IPS DF 6.9 (cell line): Measurements from ENCODE around the gene IGFN1.
A peak's percentile ranks its signal among the peaks of the same experiment; 100 is the strongest.
"Not testable (repeated sequence)": the region's sequence is repeated elsewhere in the genome, so short reads cannot be mapped to it uniquely, and the experiment has no call there.

Source experiments
- DNase-seq: peaks from one replicate; pipeline ENCODE4 v3.0.0-alpha.2; 2013; ENCODE audit warnings: low read depth, low spot score
- H3K27ac ChIP-seq: one replicate; pipeline ENCODE4 v1.5.1; 2013; ENCODE audit warnings: low read length, control low read depth
- H3K27me3 ChIP-seq: 2 replicates; pipeline ENCODE4 v1.6.1; 2013; ENCODE audit warnings: mild to moderate bottlenecking, low read length; ENCODE audit not compliant: control insufficient read depth, insufficient read depth
- H3K36me3 ChIP-seq: 2 replicates; pipeline ENCODE4 v1.6.1; 2013; ENCODE audit warnings: low read length; ENCODE audit not compliant: control insufficient read depth, insufficient read depth
- H3K4me1 ChIP-seq: 2 replicates; pipeline ENCODE4 v1.6.1; 2013; ENCODE audit warnings: low read length; ENCODE audit not compliant: control insufficient read depth, insufficient read depth
- H3K4me3 ChIP-seq: 2 replicates; pipeline ENCODE4 v1.5.1; 2013; ENCODE audit warnings: mild to moderate bottlenecking, low read length
- H3K9me3 ChIP-seq: 2 replicates; pipeline ENCODE4 v1.6.1; 2013; ENCODE audit warnings: low read length, inconsistent platforms; ENCODE audit not compliant: control insufficient read depth, insufficient read depth
- WGBS: extraction: QIAGEN DNeasy Blood & Tissue Kit; methylation state at CpG from one replicate; pipeline ENCODE4 v1.1.7; 2013; ENCODE audit warnings: mixed read lengths, missing lambda C conversion rate; ENCODE audit not compliant: insufficient read length, insufficient coverage; 5-methylcytosine and 5-hydroxymethylcytosine counted together

The IGFN1 gene

DNA sequence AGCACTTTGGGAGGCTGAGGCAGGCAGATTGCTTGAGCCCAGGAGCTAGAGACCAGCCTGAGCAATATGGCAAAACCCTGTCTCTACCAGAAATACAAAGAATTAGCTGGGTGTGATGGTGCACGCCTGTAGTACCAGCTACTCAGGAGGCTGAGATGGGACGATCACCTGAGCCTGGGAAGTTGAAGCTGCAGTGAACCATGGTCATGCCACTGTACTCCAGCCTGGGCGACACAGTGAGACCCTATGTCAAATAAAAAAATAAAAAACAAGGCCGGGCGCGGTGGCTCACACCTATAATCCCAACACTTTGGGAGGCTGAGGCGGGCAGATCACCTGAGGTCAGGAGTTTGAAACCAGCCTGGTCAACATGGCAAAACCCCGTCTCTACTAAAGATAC lies 27.6 kb upstream of the IGFN1 start:
- not testable (repeated sequence) for H3K27ac ChIP-seq, H3K4me1 ChIP-seq, H3K9me3 ChIP-seq, DNase-seq, H3K4me3 ChIP-seq, H3K27me3 ChIP-seq, H3K36me3 ChIP-seq
- no CpG with 5 or more reads among the region's 8 CpGs for WGBS

DNA sequence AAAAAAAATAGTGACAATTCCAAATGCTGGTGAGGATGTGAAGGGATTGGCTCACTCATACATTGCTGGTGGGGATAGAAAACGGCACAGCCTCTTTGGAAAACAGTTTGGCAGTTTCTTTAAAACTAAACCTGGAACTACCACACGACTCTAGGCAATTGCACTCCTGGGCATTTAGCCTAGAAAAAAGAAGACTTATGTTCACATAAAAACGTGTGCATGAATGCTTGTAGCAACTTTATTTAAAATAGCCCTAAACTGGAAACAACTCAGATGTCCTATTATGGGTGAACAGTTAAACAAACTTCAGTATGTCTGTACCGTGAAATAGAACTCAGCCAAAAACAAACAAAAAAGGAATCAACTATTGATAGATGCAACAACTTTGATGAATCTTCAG lies 26.9 kb upstream of the IGFN1 start:
- Histone ChIP-seq H3K4me3 (no peak overlapping the region), H3K27ac (no peak overlapping the region), H3K36me3 (no peaks in the 10 kb centered on the region), H3K9me3 (no peaks in the 10 kb centered on the region), H3K4me1 (no peaks in the 10 kb centered on the region), H3K27me3 (no peaks in the 10 kb centered on the region)
- DNase-seq: no peak
- no CpG with 5 or more reads among the region's 4 CpGs for WGBS

DNA sequence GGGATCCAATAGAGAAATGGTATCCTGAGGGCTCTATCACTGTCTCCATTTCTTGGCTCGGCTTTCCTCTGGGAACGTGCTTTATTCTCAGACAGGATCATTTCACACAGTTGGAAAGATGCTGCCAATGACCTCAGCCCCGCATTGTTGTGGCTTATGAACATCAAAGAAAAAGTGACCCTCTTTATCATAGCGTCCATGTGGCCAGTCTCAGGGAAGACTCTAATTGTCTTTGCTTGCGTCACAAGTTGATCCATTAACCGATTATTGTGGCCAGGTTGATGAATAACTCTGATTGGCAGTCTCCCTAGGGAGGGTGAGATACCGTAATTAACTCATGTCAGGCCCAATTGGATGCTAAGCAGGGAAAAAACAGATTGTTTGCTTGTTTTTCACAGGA lies 26.0 kb upstream of the IGFN1 start:
- no peak overlapping the region for H3K4me3 ChIP-seq
- no CpG with 5 or more reads among the region's 7 CpGs for WGBS
- no peaks in the 10 kb centered on the region for H3K4me1 ChIP-seq
- H3K27ac ChIP-seq: no peak overlapping the region
- no peaks in the 10 kb centered on the region for H3K36me3 ChIP-seq
- no peaks in the 10 kb centered on the region for H3K9me3 ChIP-seq
- H3K27me3 ChIP-seq: no peaks in the 10 kb centered on the region; the same call in 1 of the 2 replicates
- no peak for DNase-seq

- H3K9me3 ChIP-seq: no peaks in the 10 kb centered on the region
- H3K27ac ChIP-seq: no peak overlapping the region
- no CpG with 5 or more reads among the region's 13 CpGs for WGBS
These were observed 23.3 kb upstream of the IGFN1 start for GRCh38 chr1:201167041-201167991.

DNA sequence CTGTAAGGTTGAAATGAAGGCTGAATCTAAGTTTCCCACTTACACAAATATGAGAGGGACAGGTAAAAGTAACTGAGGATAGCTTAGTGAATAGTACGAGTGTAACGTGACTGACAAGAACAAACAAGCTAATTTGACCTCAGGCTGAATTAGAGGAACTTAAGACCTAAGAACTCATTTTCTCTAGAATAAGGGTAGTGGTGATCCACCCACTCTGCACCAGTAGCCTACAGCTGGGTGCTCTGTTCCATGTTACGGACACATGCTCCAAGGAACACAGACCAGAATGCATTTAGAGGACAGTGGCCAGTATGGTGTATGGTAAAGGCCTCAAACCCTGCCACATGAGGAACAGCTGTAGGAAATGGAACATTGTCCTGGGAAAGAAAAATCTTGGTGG lies 21.4 kb upstream of the IGFN1 start:
- WGBS: no CpG with 5 or more reads among the region's 3 CpGs

More at GRCh38 chr1:201167041-201167991, 23.3 kb upstream of the IGFN1 start:
- no peaks in the 10 kb centered on the region; the same call in 1 of the 2 replicates for H3K27me3 ChIP-seq
- no peak for DNase-seq
- H3K4me1 ChIP-seq: no peaks in the 10 kb centered on the region
- H3K4me3 ChIP-seq: no peak overlapping the region
- H3K36me3 ChIP-seq: no peaks in the 10 kb centered on the region

GRCh38 chr1:201169971-201170532 lies 20.6 kb upstream of the IGFN1 start:
- H3K9me3 ChIP-seq: no peaks in the 10 kb centered on the region
- DNase-seq: no peak
- H3K36me3 ChIP-seq: no peaks in the 10 kb centered on the region
- no peak overlapping the region; the same call in 1 of the 2 replicates for H3K4me3 ChIP-seq
- H3K27me3 ChIP-seq: no peaks in the 10 kb centered on the region; the same call in 1 of the 2 replicates
- WGBS: no CpG with 5 or more reads among the region's 2 CpGs
- no peak overlapping the region for H3K27ac ChIP-seq
- no peaks in the 10 kb centered on the region for H3K4me1 ChIP-seq

More for the DNA sequence above, 21.4 kb upstream of the IGFN1 start:
- Histone ChIP-seq H3K4me3 (no peak overlapping the region), H3K9me3 (no peaks in the 10 kb centered on the region), H3K27me3 (no peaks in the 10 kb centered on the region; the same call in 1 of the 2 replicates), H3K36me3 (no peaks in the 10 kb centered on the region), H3K4me1 (no peaks in the 10 kb centered on the region), H3K27ac (no peak overlapping the region)
- no peak for DNase-seq

DNA sequence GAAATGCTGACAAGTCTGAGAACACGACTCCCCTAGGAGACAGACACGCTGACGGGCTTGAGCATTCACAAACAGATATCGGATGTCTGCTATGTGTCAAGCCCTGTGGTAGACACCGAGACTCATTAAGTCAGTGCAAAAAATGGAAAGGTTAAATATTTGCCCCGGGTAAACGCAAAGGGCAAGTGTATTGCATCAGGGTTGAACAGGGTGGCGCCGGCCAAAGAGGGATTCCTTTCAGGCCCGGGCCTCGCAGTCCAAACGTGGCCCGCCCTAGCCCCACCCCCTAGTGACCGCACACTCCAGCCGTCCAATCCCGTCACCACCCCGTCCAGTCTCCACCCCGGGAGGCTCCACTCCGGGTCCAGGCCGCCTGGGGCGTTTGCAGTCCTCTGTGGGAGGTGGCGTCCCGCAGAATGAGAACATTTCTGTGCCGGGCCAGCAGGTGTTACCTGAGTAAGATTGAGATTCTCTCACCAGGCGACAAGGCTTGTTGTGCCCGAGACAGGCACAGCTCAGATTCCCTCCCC lies 20.0 kb upstream of the IGFN1 start:
- Histone ChIP-seq H3K27me3 (no peaks in the 10 kb centered on the region; the same call in 1 of the 2 replicates), H3K9me3 (no peaks in the 10 kb centered on the region), H3K27ac (no peak overlapping the region), H3K36me3 (no peaks in the 10 kb centered on the region), H3K4me3 (peak overlapping the region; percentile 52; the same call in 1 of the 2 replicates), H3K4me1 (no peaks in the 10 kb centered on the region)
- no peak for DNase-seq
- no CpG with 5 or more reads among the region's 26 CpGs for WGBS

- H3K27me3 ChIP-seq: no peaks in the 10 kb centered on the region; the same call in 1 of the 2 replicates
- H3K4me3 ChIP-seq: peak overlapping the region; percentile 52; the same call in 1 of the 2 replicates
- WGBS: no CpG with 5 or more reads among the region's 48 CpGs
- no peak overlapping the region for H3K27ac ChIP-seq
- no peaks in the 10 kb centered on the region for H3K4me1 ChIP-seq
- DNase-seq: no peak
- H3K9me3 ChIP-seq: no peaks in the 10 kb centered on the region
- no peaks in the 10 kb centered on the region for H3K36me3 ChIP-seq
These were observed 19.3 kb upstream of the IGFN1 start for GRCh38 chr1:201171063-201172036.

DNA sequence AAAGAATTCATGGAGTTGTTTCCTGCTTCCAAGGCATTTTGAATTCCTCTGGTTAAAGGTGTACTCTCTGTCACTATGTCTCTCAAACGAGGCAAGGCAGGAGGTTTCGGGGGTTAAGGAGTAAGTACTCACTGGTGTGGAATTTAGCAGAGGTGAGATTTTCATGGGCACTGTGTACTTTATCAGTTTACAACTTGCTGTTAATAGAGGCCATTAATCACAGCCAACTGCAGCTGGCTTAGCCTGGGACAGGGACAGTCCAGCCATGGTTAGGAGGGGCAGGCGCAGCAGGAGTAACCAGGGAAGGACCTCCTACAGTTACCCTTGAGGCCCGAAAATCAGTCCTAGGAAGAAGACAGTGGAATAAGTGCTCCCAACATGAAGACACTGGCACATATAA lies 18.3 kb upstream of the IGFN1 start:
- Histone ChIP-seq H3K36me3 (no peaks in the 10 kb centered on the region), H3K9me3 (no peaks in the 10 kb centered on the region), H3K27me3 (no peaks in the 10 kb centered on the region; the same call in 1 of the 2 replicates), H3K4me3 (no peak overlapping the region), H3K4me1 (no peaks in the 10 kb centered on the region), H3K27ac (no peak overlapping the region)
- WGBS: no CpG with 5 or more reads among the region's 4 CpGs
- DNase-seq: no peak
